Measurements from ENCODE around the gene CFH.
"Not testable (repeated sequence)": the region's sequence is repeated elsewhere in the genome, so short reads cannot be mapped to it uniquely, and the experiment has no call there.

Gene CFH

GRCh38 chr1:196690582-196690981 lies 38.7 kb downstream of the CFH start:
- no peak for DNase-seq (ENCODE audit: low read depth)
- no peak overlapping the region for H3K4me3 ChIP-seq (ENCODE audit: low read depth, low read length)
- in situ Hi-C loops (cut with HindIII; ENCODE audit: low sequenced_read_pairs): no loop called here
- no peak for TF ChIP-seq CTCF (IDR thresholded peaks at IDR 0.05; ENCODE audit: low read depth, low read length, missing control alignments)

- H3K4me3 ChIP-seq (ENCODE audit: low read depth, low read length): no peak overlapping the region
- no peak for TF ChIP-seq CTCF (IDR thresholded peaks at IDR 0.05; ENCODE audit: low read depth, low read length, missing control alignments)
- in situ Hi-C loops (cut with HindIII; ENCODE audit: low sequenced_read_pairs): no loop called here
- DNase-seq (ENCODE audit: low read depth): no peak
Observed at GRCh38 chr1:196698993-196699392, 47.1 kb downstream of the CFH start.

GRCh38 chr1:196701144-196701543 lies 49.3 kb downstream of the CFH start:
- in situ Hi-C loops (cut with HindIII; ENCODE audit: low sequenced_read_pairs): no loop called here
- no peak overlapping the region for H3K4me3 ChIP-seq (ENCODE audit: low read depth, low read length)
- no peak for DNase-seq (ENCODE audit: low read depth)
- no peak for TF ChIP-seq CTCF (IDR thresholded peaks at IDR 0.05; ENCODE audit: low read depth, low read length, missing control alignments)

- H3K4me3 ChIP-seq (ENCODE audit: low read depth, low read length); DNase-seq (ENCODE audit: low read depth); in situ Hi-C loops (cut with HindIII; ENCODE audit: low sequenced_read_pairs): not testable (repeated sequence)
Observed at GRCh38 chr1:196709892-196710291, 58.0 kb downstream of the CFH start.

GRCh38 chr1:196717868-196718267 lies 66.0 kb downstream of the CFH start:
- H3K4me3 ChIP-seq (ENCODE audit: low read depth, low read length): no peak overlapping the region
- in situ Hi-C loops (cut with HindIII; ENCODE audit: low sequenced_read_pairs): no loop called here
- DNase-seq (ENCODE audit: low read depth): no peak
- TF ChIP-seq CTCF (IDR thresholded peaks at IDR 0.05; ENCODE audit: low read depth, low read length, missing control alignments): no peak

- DNase-seq (ENCODE audit: low read depth): peak; percentile 13
- in situ Hi-C loops (cut with HindIII; ENCODE audit: low sequenced_read_pairs): no loop called here
Observed at GRCh38 chr1:196723325-196724185, 71.7 kb downstream of the CFH start.

More at GRCh38 chr1:196723325-196724185, 71.7 kb downstream of the CFH start:
- no peak overlapping the region for H3K4me3 ChIP-seq (ENCODE audit: low read depth, low read length)
- TF ChIP-seq CTCF (IDR thresholded peaks at IDR 0.05; ENCODE audit: low read depth, low read length, missing control alignments): peak; percentile 68

Data from astrocyte of the cerebellum (primary cell).